A549 treated with CORT108297 at 1 μM for 4 hours (cell line): Measurements from ENCODE around the gene RC3H2. TPM values are rescaled to one million over a fixed set of nuclear protein-coding genes. Genes with fewer than 3 reads are reported as not detected.

Experiments
- total RNA-seq: library from RNA; stranded (reverse); fragments of 200-300 nt; extraction: Qiagen RNA extraction; gene quantifications from 5 replicates; pipeline ENCODE4 v1.2.3, GENCODE V29; 2022

The RC3H2 gene
- 14.9 to 22.2 TPM (median 19.2 TPM) in 5 replicates for total RNA-seq

GRCh38 chr9:122904823-122905710, at the start of gene RC3H2:
TSS of gene RC3H2 (minus strand) at chr9:122905359. CDS start at chr9:122897509, 7,850 bp downstream.

GRCh38 chr9:122940749-122941581, 35.8 kb upstream of the RC3H2 start, which contains the start of gene RABGAP1:
TSS of gene RABGAP1 (plus strand) at chr9:122941020. CDS start at chr9:122957060, 16,040 bp downstream.

GRCh38 chr9:122931226-122932121, 26.3 kb upstream of the RC3H2 start, which contains the start of gene ZBTB26:
TSS of gene ZBTB26 (minus strand) at chr9:122931512. CDS start at chr9:122919934, 11,578 bp downstream.

GRCh38 chr9:122912964-122913673, 8.0 kb upstream of the RC3H2 start, which contains the start of gene ZBTB6:
TSS of gene ZBTB6 (minus strand) at chr9:122913323. CDS start at chr9:122912072, 1,251 bp downstream.

GRCh38 chr9:122800066-122801060, 104.8 kb downstream of the RC3H2 start, which contains the start of gene OR1K1:
TSS of gene OR1K1 (plus strand) at chr9:122800123. CDS start at chr9:122800123, 0 bp downstream.

Other genes starting within 250 kb of the RC3H2 start
- not detected in 5 replicates for gene OR1B1, start 247.7 kb downstream of the RC3H2 start, total RNA-seq
- not detected in 5 replicates for gene OR1L1, start 243.6 kb downstream of the RC3H2 start, total RNA-seq
- not detected in 5 replicates for gene OR1L3, start 230.2 kb downstream of the RC3H2 start, total RNA-seq
- gene OR1L4, start 181.4 kb downstream of the RC3H2 start, total RNA-seq: not detected in 5 replicates
- gene OR1L6, start 163.1 kb downstream of the RC3H2 start, total RNA-seq: not detected in 5 replicates
- gene OR5C1, start 116.4 kb downstream of the RC3H2 start, total RNA-seq: not detected in 5 replicates
- not detected in 5 replicates for gene OR1K1, start 105.2 kb downstream of the RC3H2 start, total RNA-seq
- 14.8 to 18.5 TPM (median 17.6 TPM) in 5 replicates for gene PDCL, start 76.8 kb downstream of the RC3H2 start, total RNA-seq
- gene ZBTB6, start 8.0 kb upstream of the RC3H2 start, total RNA-seq: 4.8 to 6.3 TPM (median 5.4 TPM) in 5 replicates
- gene ZBTB26, start 26.2 kb upstream of the RC3H2 start, total RNA-seq: 1.4 to 2.3 TPM (median 2.2 TPM) in 5 replicates
- gene RABGAP1, start 35.7 kb upstream of the RC3H2 start, total RNA-seq: 12.6 to 15.5 TPM (median 13.9 TPM) in 5 replicates
- gene GPR21, start 128.3 kb upstream of the RC3H2 start, total RNA-seq: 0.06 TPM in 1 of 5 replicates, not detected in the others